ENCODE results near the gene PIGO.

The PIGO gene

GRCh38 chr9:35079426-35080341, 16.7 kb downstream of the PIGO start, which contains the start of gene FANCG:
FANCG (minus strand) TSS chr9:35079942; CDS start chr9:35079524, 418 bp downstream.
- TF ChIP-seq CTCF (IDR thresholded peaks at IDR 0.05; ENCODE audit: low read depth, low read length), result no peak
- peak; percentile 93 for DNase-seq (ENCODE audit: low read depth in 2 of 2)
- peak within 1 kb of the TSS; percentile 71 to 74 for H3K4me3 ChIP-seq (replicated peaks in 1 of 2; ENCODE audit: low read depth in 2 of 2, low read length in 2 of 2)

GRCh38 chr9:35079041-35079425, 17.4 kb downstream of the PIGO start:
- no peak for TF ChIP-seq CTCF (IDR thresholded peaks at IDR 0.05; ENCODE audit: low read depth, low read length)
- peak overlapping the region; percentile 71 to 74 for H3K4me3 ChIP-seq (replicated peaks in 1 of 2; ENCODE audit: low read depth in 2 of 2, low read length in 2 of 2)
- no peak for DNase-seq (ENCODE audit: low read depth in 2 of 2)

GRCh38 chr9:35078066-35078465, 18.3 kb downstream of the PIGO start:
- DNase-seq (ENCODE audit: low read depth in 2 of 2), result no peak
- TF ChIP-seq CTCF (IDR thresholded peaks at IDR 0.05; ENCODE audit: low read depth, low read length), result no peak
- no peak overlapping the region for H3K4me3 ChIP-seq (replicated peaks in 1 of 2; ENCODE audit: low read depth in 2 of 2, low read length in 2 of 2)

- DNase-seq (ENCODE audit: low read depth in 2 of 2), result no peak
- TF ChIP-seq CTCF (IDR thresholded peaks at IDR 0.05; ENCODE audit: low read depth, low read length), result no peak
- no peak overlapping the region for H3K4me3 ChIP-seq (replicated peaks in 1 of 2; ENCODE audit: low read depth in 2 of 2, low read length in 2 of 2)
Measured at GRCh38 chr9:35076848-35077247, 19.5 kb downstream of the PIGO start.

GRCh38 chr9:35075358-35075757, 21.0 kb downstream of the PIGO start:
- H3K4me3 ChIP-seq (replicated peaks in 1 of 2; ENCODE audit: low read depth in 2 of 2, low read length in 2 of 2), result no peak overlapping the region
- TF ChIP-seq CTCF (IDR thresholded peaks at IDR 0.05; ENCODE audit: low read depth, low read length), result no peak
- DNase-seq (ENCODE audit: low read depth in 2 of 2), result no peak

- H3K4me3 ChIP-seq (replicated peaks in 1 of 2; ENCODE audit: low read depth in 2 of 2, low read length in 2 of 2), result no peak overlapping the region
- DNase-seq (ENCODE audit: low read depth in 2 of 2), result no peak
- TF ChIP-seq CTCF (IDR thresholded peaks at IDR 0.05; ENCODE audit: low read depth, low read length), result no peak
Measured at GRCh38 chr9:35074791-35075190, 21.6 kb downstream of the PIGO start.

All from cardiac fibroblast (primary cell).